H1 (cell line): ENCODE measurements around the gene EGF. TPM values are rescaled to one million over a fixed set of nuclear protein-coding genes. Genes with fewer than 3 reads are reported as not detected.

Source experiments
- CTCF ChIA-PET: fragments of 300-600 bp; sonication (Branson Sonifier 250); formaldehyde crosslinking; loops from one replicate; lab custom pipeline; 2021; ENCODE audit not compliant: partially characterized antibody; lab: Charles Lee
- POLR2A ChIA-PET: fragments of 300-600 bp; sonication (Branson Sonifier 250); formaldehyde crosslinking; loops from one replicate; lab custom pipeline; 2021; ENCODE audit warnings: inconsistent platforms; ENCODE audit not compliant: partially characterized antibody; lab: Charles Lee
- DNase-seq, 2 experiments: peaks; one replicate each; pipeline versions ENCODE4 v3.0.0 to v3.0.0-alpha.2; 2010 to 2022; ENCODE audit warnings: low spot score in 2 of 2, low read depth in 1 of 2, mixed read lengths in 1 of 2
- FAIRE-seq: peaks from 2 replicates; lab custom pipeline; 2011; peaks lifted over from hg19 to GRCh38; lab: Jason Lieb, UNC
- H2AFZ ChIP-seq: 2 replicates; pipeline ENCODE4 v1.8.1; 2012; ENCODE audit warnings: low read length, inconsistent platforms
- H2AK5ac ChIP-seq: 2 replicates; pipeline ENCODE4 v1.6.1; 2013; ENCODE audit warnings: low read depth, low read length
- H2BK120ac ChIP-seq: replicated peaks from 2 replicates; pipeline ENCODE3; 2013; ENCODE audit warnings: low read depth, low read length, inconsistent platforms
- H2BK12ac ChIP-seq: 2 replicates; pipeline ENCODE4 v1.6.1; 2013; ENCODE audit warnings: low read depth, low read length
- H2BK15ac ChIP-seq: 2 replicates; pipeline ENCODE4 v1.6.1; 2013; ENCODE audit warnings: low read length
- H2BK20ac ChIP-seq: 2 replicates; pipeline ENCODE4 v1.6.1; 2013; ENCODE audit warnings: low read length
- H2BK5ac ChIP-seq: 2 replicates; pipeline ENCODE4 v1.6.1; 2013; ENCODE audit warnings: low read depth, low read length
- H3K14ac ChIP-seq: 2 replicates; pipeline ENCODE4 v1.6.1; 2013; ENCODE audit warnings: inconsistent platforms; ENCODE audit not compliant: insufficient read length
- H3K18ac ChIP-seq: 2 replicates; pipeline ENCODE4 v1.6.1; 2013; ENCODE audit warnings: low read length; ENCODE audit errors: extremely low read depth
- H3K23ac ChIP-seq: 2 replicates; pipeline ENCODE4 v1.6.1; 2013; ENCODE audit warnings: inconsistent platforms; ENCODE audit not compliant: insufficient read length
- H3K23me2 ChIP-seq: 2 replicates; pipeline ENCODE4 v1.6.1; 2013; ENCODE audit warnings: low read depth, low read length
- H3K27ac ChIP-seq: 2 replicates; pipeline ENCODE4 v1.6.1; 2011; ENCODE audit warnings: low read depth, low read length, inconsistent platforms
- H3K27me3 ChIP-seq, 4 experiments: replicated peaks in 1 of 4; 1 replicate in 1 of 4; 2 replicates in 3 of 4; pipeline versions ENCODE4 v1.6.1 to v1.8.1; 2011 to 2013; ENCODE audit warnings: low read length in 3 of 4, mild to moderate bottlenecking in 3 of 4, inconsistent platforms in 2 of 4, mixed read lengths in 2 of 4, moderate library complexity in 1 of 4; ENCODE audit not compliant: control insufficient read depth in 3 of 4, insufficient read depth in 3 of 4; ENCODE audit errors: extremely low read depth in 1 of 4
- H3K36me3 ChIP-seq, 4 experiments: 2 replicates each; pipeline versions ENCODE4 v1.6.1 to v1.8.1; 2011 to 2013; ENCODE audit warnings: mild to moderate bottlenecking in 4 of 4, low read length in 3 of 4, moderate library complexity in 2 of 4, control low read depth in 1 of 4, inconsistent platforms in 1 of 4; ENCODE audit not compliant: insufficient read depth in 4 of 4, control insufficient read depth in 2 of 4
- H3K4ac ChIP-seq: replicated peaks from 2 replicates; pipeline ENCODE3; 2013; ENCODE audit warnings: low read length, low read depth, mixed read lengths, inconsistent platforms; ENCODE audit not compliant: insufficient read length
- H3K4me1 ChIP-seq, 4 experiments: replicated peaks in 1 of 4; 1 replicate in 1 of 4; 2 replicates in 3 of 4; pipeline versions ENCODE4 v1.6.1 to v1.8.1; 2011 to 2013; ENCODE audit warnings: low read length in 3 of 4, inconsistent platforms in 2 of 4, mixed read lengths in 1 of 4; ENCODE audit not compliant: insufficient read depth in 4 of 4, control insufficient read depth in 3 of 4
- H3K4me2 ChIP-seq, 2 experiments: 2 replicates each; pipeline versions ENCODE4 v1.6.1 to v1.8.1; 2011 to 2013; ENCODE audit warnings: low read depth in 2 of 2, low read length in 2 of 2, control low read depth in 1 of 2, inconsistent platforms in 1 of 2, mild to moderate bottlenecking in 1 of 2; ENCODE audit not compliant: insufficient read depth in 1 of 2
- H3K4me3 ChIP-seq, 4 experiments: fragments of 200-600, 300-600 bp in 1 of 4; sonication (generic), shearing (Covaris generic), sonication (Bioruptor Twin) in 1 of 4; 2 replicates each; pipeline versions ENCODE4 v1.5.1 to v1.8.1; 2011 to 2016; ENCODE audit warnings: low read length in 4 of 4, low read depth in 3 of 4, control low read depth in 2 of 4, inconsistent platforms in 2 of 4, mild to moderate bottlenecking in 2 of 4, mixed read lengths in 1 of 4, moderate library complexity in 1 of 4; ENCODE audit not compliant: insufficient read depth in 2 of 4; ENCODE audit errors: extremely low read depth in 1 of 4
- H3K56ac ChIP-seq: replicated peaks from 2 replicates; pipeline ENCODE3; 2013; ENCODE audit warnings: low read depth, mild to moderate bottlenecking, mixed read lengths, low read length, inconsistent platforms; ENCODE audit not compliant: insufficient read length
- H3K79me1 ChIP-seq: 2 replicates; pipeline ENCODE4 v1.6.1; 2013; ENCODE audit warnings: low read depth, low read length, control low read depth
- H3K79me2 ChIP-seq, 2 experiments: 2 replicates each; pipeline versions ENCODE4 v1.6.1 to v1.8.1; 2012 to 2013; ENCODE audit warnings: low read length in 2 of 2, mild to moderate bottlenecking in 2 of 2, inconsistent platforms in 1 of 2; ENCODE audit not compliant: insufficient read depth in 2 of 2, control insufficient read depth in 1 of 2
- H3K9ac ChIP-seq, 4 experiments: replicated peaks in 1 of 4; 1 replicate in 1 of 4; 2 replicates in 3 of 4; pipeline versions ENCODE4 v1.6.1 to v1.8.1; 2011 to 2013; ENCODE audit warnings: low read depth in 3 of 4, low read length in 3 of 4, control low read depth in 2 of 4, mild to moderate bottlenecking in 2 of 4, moderate library complexity in 2 of 4, inconsistent platforms in 1 of 4; ENCODE audit errors: extremely low read depth in 1 of 4
- H3K9me3 ChIP-seq, 2 experiments: 2 replicates each; pipeline versions ENCODE4 v1.6.1 to v1.8.1; 2012 to 2013; ENCODE audit warnings: mild to moderate bottlenecking in 2 of 2, moderate library complexity in 2 of 2, control low read depth in 1 of 2, inconsistent platforms in 1 of 2, low read depth in 1 of 2, low read length in 1 of 2, mixed read lengths in 1 of 2; ENCODE audit not compliant: insufficient read depth in 2 of 2
- H4K20me1 ChIP-seq, 2 experiments: replicated peaks in 1 of 2; 2 replicates each; pipeline versions ENCODE3 to v1.8.1; 2011 to 2013; ENCODE audit warnings: inconsistent platforms in 2 of 2, low read length in 2 of 2, mild to moderate bottlenecking in 1 of 2; ENCODE audit not compliant: insufficient read depth in 2 of 2, control insufficient read depth in 1 of 2
- H4K5ac ChIP-seq: 2 replicates; pipeline ENCODE4 v1.6.1; 2013; ENCODE audit warnings: low read length, low read depth, mixed read lengths, inconsistent platforms; ENCODE audit not compliant: insufficient read length
- H4K8ac ChIP-seq: 2 replicates; pipeline ENCODE4 v1.8.0; 2013; ENCODE audit warnings: mild to moderate bottlenecking, moderate library complexity, low read length, inconsistent platforms; ENCODE audit not compliant: insufficient read depth; ENCODE audit errors: extremely low read depth
- H4K91ac ChIP-seq: replicated peaks from 2 replicates; pipeline ENCODE3; 2013; ENCODE audit warnings: low read length, mixed read lengths, inconsistent platforms; ENCODE audit not compliant: insufficient read length
- MAFK ChIP-seq: IDR thresholded peaks from 2 replicates; pipeline ENCODE4 v1.6.1; 2012; ENCODE audit warnings: low read depth, mild to moderate bottlenecking, improper control_type of control experiment, low read length
- RFX5 ChIP-seq: IDR thresholded peaks from 2 replicates; pipeline ENCODE4 v1.6.1; 2011; ENCODE audit warnings: low read depth, low read length, improper control_type of control experiment, borderline replicate concordance
- TEAD4 ChIP-seq: IDR thresholded peaks from 2 replicates; pipeline ENCODE4 v1.6.1; 2012; ENCODE audit warnings: low read depth, low read length, inconsistent platforms, mixed read lengths
- WGBS, 2 experiments: shearing (Covaris generic) in 1 of 2; methylation state at CpG; one replicate each; pipeline versions ENCODE4 v1.1.6 to v1.1.7; 2013 to 2015; ENCODE audit warnings: low lambda C conversion rate in 2 of 2, mixed read lengths in 2 of 2, inconsistent platforms in 1 of 2, low coverage in 1 of 2, missing lambda C conversion rate in 1 of 2; ENCODE audit not compliant: insufficient replicate concordance in 2 of 2, insufficient coverage in 1 of 2, insufficient read length in 1 of 2; ENCODE audit errors: extremely low coverage in 1 of 2, missing lambda C conversion rate in 1 of 2; 5-methylcytosine and 5-hydroxymethylcytosine counted together
- polyA plus RNA-seq, 7 experiments: library from polyadenylated mRNA; depleted of rRNA in 3 of 7; stranded (reverse) in 5 of 7; unstranded in 2 of 7; fragments of >200 nt in 5 of 7; fragments of 200-250 nt in 2 of 7; gene quantifications; 1 replicate in 5 of 7; 2 replicates in 1 of 7; 4 replicates in 1 of 7; pipeline versions ENCODE4 v1.2.1 to v1.2.3, GENCODE V29; 2011 to 2013; ENCODE audit warnings: missing spikeins in 2 of 7, mixed read lengths in 2 of 7
- total RNA-seq: library from RNA; stranded (reverse); fragmentation: NEBNext Ultra II Directional; extraction: Animal tissue kit (Norgen Biotek cat#: 25700); gene quantifications from 2 replicates; pipeline ENCODE4 v1.2.1, GENCODE V29; 2021

The EGF gene
- total and polyA plus RNA-seq, 2 of the 8 experiments (the other 6 are each of a cell fraction or from before 2014, with no cell fraction given), result 1.5 to 2.6 TPM

DNA sequence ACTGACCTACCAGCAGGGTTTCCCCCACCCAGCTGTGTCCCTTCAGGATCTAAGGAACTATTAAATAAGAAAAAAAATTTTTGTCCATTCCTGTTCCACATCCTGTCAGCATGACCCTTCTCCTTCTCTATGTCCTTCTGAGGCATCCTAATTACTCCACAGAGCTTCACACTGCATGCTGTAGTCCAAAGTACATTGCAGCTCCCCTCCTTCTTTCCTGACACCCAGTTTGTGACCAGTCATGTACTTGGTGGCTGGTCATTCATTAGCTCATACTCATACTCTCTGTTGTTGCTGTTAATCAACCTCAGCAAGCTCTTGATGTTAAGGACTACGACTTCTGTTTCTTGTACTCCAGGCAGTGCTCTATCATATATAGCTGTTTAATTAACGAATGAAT, 2.4 kb upstream of the EGF start:
- Histone ChIP-seq H2BK5ac (no peak overlapping the region), H2AK5ac (no peak overlapping the region), H3K4me3 (no peak overlapping the region), H3K27me3 (no peaks in the 10 kb centered on the region), H3K4ac (no peak overlapping the region), H4K8ac (no peak overlapping the region), H2BK120ac (no peak overlapping the region), H3K36me3 (no peaks in the 10 kb centered on the region), H3K9ac (no peak overlapping the region), H3K9me3 (no peaks in the 10 kb centered on the region), H3K23ac (no peak overlapping the region), H3K4me2 (no peak overlapping the region), H3K18ac (no peak overlapping the region), H4K5ac (no peak overlapping the region), H3K14ac (no peak overlapping the region), H3K4me1 (peaks cover 0 to 12% (median 6%) of the 10 kb centered on the region in 4 experiments; a peak in 5 of 7 replicates), H2BK12ac (no peak overlapping the region), H3K56ac (no peak overlapping the region), H3K79me2 (no peaks in the 10 kb centered on the region), H3K27ac (no peak overlapping the region), H2BK20ac (no peak overlapping the region), H4K91ac (no peak overlapping the region), H3K23me2 (no peaks in the 10 kb centered on the region), H2AFZ (no peak overlapping the region), H2BK15ac (no peak overlapping the region), H4K20me1 (no peaks in the 10 kb centered on the region), H3K79me1 (no peaks in the 10 kb centered on the region)
- DNase-seq, result no peak
- POLR2A ChIA-PET, result no interaction called here
- TF ChIP-seq MAFK, result no peak
- TF ChIP-seq RFX5, result no peak
- no peak for TF ChIP-seq TEAD4
- no peak for FAIRE-seq
- WGBS, 2 experiments, result 97% methylated on average over 2 of the region's 2 CpGs; no CpG with 5 or more reads in 1 of the 2 experiments
- CTCF ChIA-PET, result interaction anchor here (0.9 kb wide), 1 partner anchor 606 kb away, joined by 3 read pairs; no protein-coding TSS in a partner anchor
